NCI-H1048 (cell line): ENCODE data around the gene TPCN1.
"Not testable (repeated sequence)": the region's sequence is repeated elsewhere in the genome, so short reads cannot be mapped to it uniquely, and the experiment has no call there.

Experiments used
- DNase-seq: peaks from one replicate; lab custom pipeline; 2025; lab: John Stamatoyannopoulos, UW

The TPCN1 gene

DNA sequence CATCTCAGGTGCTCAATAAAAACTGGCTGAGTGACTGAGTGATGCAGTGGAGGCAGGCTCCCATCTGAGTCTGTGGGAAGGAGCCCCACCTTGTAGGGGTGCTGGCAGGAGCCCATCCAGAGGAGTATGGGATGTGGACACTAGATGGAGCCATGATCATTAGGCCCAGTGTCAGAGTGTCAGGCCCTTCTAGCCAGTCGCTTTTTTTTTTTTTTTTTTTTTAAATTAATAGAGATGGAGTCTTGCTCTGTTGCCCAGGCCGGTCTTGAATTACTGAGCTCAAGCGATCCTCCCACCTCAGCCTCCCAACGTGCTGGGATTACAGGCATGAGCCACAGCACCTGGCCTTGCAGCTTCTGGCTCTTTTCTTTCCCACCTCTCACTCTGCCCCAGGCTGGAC, 24.3 kb upstream of the TPCN1 start:
- DNase-seq: peak; percentile 20

DNA sequence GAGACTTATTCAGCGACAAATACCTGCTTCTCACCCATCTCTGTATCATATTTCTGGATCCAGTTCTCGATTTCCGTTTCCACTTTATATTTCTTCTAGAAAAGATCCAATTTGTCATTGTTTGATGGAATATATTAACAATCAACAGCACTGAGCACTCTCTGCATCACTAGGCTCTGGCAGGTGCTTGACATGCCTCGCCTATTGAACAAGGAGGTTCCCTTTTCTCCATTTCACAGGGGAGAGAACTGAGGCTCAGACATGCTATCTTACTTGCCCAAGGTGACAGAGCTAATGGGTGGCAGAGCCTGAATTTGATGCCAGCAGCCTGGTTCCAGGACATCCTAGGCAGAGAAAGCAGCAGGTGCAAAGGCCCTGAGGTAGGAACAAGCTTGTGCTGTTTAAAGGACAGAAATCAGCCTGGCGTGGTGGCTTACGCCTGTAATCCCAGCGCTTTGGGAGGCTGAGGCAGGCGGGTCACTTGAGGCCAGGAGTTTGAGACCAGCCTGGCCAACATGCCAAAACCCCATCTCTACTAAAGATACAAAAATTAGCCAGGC, 23.7 kb upstream of the TPCN1 start:
- no peak for DNase-seq

DNA sequence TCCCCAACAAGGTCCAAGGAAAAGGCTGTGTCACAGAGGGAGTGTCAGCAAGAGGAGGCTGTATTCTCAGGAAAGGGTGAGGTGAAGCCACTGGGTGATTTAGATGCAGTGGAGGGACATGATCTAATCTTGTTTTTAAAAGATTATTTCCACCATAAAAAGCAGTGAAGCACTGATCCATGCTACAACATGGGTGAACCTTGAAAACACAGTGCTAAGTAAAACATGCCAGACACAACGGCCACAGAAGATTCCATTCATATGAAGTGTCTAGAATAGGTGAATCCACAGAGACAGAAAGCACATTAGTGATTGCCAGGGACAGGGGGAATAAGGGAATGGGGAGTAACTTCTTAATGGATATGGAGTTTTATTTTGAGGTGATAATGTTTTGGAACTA, 23.0 kb upstream of the TPCN1 start:
- DNase-seq: no peak

DNA sequence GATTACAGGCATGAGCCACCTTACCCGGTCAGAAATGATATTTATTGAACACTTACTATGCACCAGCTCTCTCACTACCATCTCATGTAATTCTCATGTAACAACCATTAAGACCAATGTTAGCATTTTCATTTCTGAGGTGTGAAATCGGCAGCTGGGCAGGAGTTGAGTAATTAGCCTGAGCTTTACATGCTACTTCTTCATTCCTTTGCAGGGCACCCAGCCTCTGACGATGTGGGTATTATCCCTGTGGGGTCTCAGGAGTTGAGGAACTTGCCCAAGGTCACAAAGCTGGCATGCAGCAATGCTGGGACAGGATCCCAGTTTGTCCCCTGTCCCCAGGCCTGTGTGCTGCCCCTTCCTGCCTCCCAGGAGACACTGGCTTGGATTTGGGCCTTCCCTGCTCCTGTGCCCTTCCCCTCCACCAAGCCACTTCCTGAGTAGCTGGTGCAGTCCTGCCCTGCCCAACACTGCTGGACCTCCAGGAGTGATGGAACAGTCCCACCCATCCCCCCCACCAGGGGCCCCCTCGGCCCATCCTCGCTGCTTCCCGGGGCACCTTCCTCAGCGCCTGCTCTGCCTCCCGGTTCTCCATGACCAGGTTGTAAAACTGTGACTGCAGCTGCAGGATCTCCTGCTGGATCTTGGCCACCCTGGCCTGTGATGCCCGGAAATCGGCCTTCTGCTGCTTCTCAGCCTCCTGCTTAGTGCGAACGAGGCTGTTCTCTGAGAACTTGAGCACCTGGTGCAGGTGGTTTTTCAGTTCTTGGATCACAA, 21.1 kb upstream of the TPCN1 start:
- no peak for DNase-seq

DNA sequence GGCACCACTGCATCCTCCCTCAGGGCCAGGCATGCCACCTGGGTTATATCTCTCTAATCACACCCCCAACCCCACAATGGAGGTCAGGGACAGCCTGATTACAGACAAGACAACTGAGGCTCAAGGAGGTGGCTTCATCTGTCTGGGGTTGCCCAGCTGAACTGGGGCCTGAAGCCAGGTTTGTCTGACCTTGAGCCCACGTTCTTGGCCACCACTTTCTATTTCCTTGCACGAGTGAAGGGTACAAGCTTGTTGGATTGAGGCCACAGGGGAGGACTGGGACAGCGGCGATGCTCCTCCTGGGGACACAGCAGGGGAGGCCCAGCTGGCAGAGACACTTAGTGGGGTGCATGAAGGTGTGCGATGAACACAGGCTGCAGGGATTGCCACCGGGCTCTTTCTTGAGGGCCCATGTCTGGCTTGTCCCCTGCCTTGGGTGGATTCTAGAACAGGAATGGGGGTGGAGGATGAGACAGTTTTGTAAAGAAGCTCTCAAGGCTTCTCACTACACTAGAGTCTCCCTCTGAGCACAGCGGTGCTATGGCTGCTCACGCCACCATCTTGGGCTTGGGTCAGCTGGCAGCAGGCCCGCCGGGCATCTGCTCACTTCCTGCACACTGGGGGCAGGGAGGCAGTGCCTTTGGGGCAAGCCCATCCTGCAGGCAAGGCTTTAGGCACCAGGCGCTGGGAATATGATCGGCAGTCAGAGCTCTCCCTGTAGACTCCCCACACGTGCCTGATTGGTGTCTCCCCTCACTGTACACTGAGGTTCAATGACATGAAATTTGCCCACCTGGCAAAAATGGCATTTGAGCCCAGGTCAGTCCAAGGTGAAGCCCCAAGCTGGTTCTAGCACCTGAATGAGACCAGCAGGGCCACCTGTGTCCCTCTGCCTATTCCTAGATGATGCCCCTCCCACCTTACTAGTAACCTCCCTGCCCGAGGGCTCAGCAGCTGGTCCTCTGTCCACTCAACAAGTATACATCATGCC, 19.8 kb upstream of the TPCN1 start:
- no peak for DNase-seq

DNA sequence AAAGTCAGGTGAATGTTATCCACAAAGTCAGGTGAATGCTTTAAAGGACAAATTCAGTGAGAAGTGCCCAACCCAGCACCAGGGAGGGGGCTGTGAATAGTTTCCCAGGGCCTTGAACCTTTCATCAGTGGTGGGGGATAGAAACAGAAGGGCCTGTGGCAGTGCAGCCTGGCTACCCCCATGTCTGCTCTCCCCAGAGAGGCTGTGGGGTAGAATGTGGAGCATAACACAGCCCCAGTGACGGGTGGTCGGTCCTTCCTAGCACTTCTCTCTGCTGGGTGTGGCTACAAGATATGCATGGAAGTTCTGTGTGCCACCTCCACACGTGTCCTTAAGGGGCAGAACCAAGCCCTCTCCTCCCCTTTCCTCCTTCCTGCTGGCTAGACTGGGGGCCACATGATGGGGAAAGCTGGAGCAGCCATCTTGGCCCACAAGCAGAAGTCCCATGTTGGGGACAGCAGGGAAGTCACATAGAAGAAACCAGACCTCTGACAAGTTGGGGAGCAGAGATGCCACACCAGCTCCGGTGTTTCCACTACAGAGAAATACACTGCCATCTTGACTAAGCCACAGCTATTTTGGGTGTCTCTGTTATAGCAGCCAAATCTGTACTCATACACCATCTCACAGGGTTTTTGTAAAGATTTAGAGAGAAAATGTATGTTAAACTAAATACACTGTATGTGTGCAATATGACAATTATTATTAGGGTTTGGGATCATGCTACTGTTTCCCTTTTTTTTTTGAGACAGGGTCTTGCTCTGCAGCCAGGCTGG, 18.8 kb upstream of the TPCN1 start:
- no peak for DNase-seq

DNA sequence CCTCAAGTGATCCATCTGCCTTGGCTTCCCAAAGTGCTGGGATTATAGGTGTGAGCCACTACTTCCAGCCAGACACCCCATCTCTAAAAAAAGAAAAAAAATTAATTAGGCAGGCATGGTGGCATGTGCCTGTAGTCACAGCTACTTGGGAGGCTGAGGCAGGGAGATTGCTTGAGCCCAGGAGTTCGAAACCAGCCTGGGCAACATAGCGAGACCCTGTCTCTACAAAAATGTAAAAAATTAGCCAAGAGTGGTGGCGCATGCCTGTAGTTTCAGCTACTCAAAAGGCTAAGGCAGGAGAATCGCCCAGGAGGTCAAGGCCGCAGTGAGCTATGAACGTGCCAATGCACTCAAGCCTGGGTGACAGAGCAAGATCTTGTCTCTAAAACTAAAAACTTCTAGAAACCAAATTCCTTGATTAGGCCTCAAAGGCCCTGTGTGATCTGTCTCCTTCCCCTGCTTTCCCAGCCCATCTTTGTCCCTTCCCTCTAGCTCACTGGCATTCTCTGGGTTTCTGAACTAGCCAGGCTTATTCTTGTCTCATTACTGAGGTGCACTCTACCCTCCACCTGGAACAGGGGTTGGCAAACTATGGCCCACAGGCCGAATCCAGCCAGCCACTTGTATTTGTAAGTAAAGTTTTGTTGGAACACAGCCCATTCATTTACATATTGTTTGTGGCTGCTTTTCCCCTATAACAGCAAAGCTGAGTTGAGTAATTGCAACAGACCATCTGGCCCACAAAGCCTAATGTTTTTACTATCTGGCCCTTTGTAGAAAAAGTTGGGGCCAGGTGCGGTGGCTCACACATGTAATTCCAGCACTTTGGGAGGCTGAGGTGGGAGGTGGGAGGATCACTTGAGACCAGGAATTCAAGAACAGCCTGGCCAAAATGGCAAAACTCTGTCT, 17.2 kb upstream of the TPCN1 start:
- no peak for DNase-seq

DNA sequence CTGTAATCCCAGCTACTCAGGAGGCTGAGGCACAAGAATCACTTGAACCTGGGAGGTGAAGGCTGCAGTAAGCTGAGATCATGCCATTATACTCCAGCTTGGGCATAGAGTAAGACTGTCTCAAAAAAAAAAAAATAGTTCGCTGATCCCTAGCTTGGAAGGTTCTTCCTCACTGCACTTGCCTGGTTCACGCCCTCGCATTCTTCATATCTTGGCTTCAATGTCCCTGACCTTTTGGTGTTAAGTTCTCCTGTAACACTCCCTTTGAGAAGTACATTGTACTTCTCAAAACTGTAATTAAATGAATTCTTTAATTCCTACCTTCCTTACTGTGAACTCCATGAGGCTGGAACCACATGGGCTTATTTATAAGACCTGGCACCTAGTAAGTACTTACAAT, 16.5 kb upstream of the TPCN1 start:
- no peak for DNase-seq

DNA sequence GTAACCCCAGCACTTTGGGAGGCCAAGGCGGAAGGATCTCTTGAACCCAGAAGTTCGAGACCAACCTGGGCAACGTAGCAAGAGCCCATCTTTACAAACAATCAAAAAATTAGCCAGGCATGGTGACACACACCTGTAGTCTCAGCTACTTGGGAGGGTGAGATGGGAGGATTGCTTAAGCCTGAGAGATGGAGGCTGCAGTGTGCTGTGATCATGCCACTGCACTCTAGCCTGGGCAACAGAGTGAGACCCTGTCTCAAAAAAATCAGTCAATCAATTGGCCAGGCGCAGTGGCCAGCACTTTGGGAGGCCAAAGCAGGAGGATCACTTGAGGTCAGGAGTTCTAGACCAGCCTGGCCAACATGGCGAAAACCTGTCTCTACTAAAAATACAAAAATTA, 14.5 kb upstream of the TPCN1 start:
- DNase-seq: not testable (repeated sequence)

DNA sequence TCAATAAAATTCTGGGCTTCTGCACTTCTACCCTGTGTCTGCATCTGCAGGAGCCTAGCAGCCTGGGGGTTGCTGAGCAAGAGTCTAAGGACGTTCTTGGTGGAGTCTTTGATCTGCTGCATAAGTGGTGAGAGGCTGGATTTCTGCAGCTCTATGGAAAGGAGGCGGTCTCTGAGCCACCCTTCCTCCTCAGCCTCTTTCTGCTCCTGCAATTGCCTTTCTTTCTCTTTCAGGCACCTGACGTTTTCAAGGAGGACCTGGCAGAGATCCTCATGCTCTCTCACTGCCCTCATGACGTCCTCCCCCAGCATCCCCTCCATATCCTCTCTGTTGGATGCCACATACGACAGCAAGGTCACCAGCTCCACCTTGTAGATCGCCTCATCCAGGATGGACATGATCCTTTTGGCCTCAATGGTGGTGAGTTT, 13.6 kb upstream of the TPCN1 start:
- DNase-seq: no peak

DNA sequence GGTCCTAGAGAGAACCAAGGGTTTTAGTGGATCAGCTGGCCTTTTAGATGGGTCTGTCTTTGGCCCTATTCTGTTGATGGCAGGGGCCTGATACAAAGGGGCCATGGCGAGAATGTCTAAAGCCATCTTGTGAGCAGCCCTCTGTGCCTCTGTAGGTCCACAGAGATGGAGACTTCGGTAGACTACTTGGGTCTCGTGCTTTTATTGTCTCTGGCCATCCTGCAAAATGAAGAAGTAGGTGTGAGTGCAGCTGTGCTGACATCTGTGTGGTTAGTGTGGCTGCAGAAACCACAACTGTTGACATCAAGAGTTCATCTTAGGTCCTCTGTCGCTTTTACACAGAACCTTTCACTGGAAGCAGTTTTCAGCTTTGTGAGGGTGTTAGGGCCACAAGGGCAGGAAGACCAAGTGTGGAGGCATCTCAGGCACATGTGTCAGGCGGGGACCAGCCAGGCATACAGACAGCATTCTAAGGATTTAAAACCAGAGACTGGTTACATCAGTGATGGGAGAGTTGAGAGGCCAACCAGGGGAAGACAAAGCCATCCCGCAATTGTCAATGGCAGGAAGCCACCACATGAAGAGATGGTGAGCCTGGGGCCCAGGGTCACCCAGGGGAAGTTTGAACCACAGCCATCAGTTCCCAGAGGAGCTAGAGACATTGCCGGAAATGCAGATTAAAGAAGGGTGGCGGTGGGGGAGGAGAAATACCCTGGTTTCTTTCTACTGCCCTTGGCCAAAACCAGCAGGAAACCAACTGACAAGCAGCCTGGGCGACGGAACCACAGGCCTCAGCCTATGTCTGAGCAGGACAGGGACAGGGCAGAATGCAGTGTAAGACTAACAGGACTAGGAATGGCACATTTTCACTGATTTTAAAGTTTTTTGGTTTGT, 13.0 kb upstream of the TPCN1 start:
- DNase-seq: no peak

DNA sequence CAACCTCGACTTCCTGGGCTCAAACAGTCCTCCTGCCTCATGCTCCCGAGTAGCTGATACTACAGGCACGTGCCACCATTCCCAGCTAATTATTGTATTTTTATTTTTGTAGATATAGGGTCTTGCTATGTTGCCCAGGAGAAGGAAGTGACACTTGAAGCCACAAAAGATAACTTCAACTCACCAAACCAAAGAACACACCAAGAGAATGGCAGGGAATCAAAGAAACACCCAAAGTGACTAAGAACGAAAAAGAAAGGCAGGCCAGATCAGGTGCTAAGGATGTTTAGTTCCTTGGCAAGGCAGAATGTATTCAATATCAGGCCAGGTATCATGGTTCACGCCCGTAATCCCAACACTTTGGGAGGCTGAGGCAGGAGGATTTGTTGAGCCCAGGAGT, 10.1 kb upstream of the TPCN1 start:
- no peak for DNase-seq

DNA sequence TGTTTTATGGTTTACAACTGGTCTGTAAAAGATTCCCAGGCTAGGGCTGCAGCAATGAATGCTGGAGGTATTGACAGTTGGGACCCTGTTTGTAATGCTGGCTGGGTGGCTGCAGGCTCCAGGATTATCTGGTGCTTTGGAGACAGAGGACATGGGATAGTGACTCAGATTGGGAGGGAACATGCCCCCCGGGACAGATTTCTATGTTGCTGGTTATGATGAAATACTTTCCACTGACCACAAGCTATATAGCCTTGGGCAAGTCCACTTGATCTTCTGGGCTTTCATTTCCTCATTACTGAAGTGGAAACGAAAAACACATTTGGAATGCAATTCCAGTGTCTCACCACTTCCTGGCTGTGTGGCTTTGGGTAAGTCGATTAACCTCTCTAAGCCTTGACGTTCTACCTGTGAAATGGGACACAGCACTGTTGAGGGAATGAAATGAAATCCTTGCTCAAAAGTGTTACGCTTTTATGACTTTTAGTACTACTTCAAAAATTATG, 6.3 kb upstream of the TPCN1 start:
- DNase-seq: no peak

DNA sequence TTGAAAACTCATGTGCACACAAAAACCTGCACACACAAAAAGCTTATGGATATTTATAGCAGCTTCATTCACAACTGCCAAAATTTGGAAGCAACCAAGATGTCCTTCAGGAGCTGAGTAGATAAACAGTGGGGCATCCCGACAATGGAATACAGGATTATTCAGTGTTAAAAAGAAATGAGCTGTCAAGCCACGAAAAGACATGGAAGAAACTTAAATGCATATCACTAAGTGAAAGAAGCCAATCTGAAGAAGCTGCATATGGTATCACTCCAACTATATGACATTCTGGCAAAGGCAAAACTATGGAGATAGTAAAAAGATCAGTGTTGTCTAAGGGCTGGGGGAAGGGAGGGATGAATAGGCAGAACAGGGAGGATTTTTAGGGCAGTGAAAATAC, 5.2 kb upstream of the TPCN1 start:
- DNase-seq: no peak

DNA sequence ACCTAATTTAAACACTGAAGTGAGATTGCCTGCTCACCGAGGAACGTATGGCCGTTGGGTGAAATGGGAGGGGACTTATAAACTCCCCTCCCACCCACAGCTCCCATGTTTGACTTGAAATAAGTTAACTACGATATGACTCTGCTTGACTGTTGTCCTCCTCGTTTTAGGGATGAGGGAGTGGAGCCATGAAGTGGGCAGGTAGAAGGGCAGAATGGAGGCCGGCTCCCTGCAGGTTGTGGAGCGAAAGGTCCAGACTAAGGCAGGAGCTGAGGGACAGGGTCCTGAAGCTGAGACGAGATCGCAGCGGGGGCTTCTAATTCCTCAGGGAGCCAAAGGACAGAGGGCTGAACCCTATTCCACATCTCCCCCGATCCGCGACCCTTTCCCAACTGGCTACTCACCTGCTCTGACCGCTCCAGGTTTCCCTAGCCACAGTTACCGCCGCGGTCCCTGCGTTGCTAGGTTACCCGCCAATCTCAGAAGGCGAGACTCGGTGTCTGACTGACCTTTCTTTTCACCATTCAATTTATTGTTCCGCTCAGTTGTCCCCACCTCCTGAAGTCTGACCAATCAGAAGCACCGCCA, 577 bp upstream of the TPCN1 start:
- no peak for DNase-seq

DNA sequence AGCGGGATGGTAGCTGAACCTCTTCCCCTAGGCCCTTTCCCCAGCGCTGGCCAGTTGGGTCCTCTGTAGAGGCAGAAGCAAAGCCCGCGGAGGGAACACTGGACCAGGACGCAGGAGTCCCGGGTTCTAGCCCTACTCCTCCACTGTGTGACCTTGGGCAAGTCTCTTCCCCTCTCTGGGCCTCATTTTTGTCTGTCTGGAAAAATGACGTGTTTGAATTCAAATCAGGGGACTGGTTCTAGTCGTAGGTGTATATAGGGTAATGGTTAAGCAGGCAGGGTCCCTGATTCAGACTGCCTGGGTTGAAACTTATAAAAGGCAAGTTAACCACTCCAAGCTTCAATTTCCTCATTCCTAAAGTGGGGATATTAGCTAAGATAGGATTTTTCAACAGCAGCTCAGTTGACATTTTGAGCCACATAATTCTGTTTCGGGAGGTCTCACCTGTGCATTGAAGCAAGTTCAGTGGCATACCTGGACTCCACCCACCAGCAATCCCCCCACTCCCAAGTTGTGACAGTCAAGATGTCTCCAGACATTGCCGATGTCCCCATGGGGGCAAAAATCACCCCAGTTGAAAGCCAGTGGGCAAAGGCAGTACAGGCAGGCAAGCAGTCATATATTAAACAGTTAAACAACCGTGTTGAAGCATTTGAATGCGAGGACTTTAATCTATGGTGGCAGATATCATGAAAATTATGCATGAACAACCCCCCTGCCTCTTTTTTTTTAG, 899 bp downstream of the TPCN1 start:
- DNase-seq: no peak

DNA sequence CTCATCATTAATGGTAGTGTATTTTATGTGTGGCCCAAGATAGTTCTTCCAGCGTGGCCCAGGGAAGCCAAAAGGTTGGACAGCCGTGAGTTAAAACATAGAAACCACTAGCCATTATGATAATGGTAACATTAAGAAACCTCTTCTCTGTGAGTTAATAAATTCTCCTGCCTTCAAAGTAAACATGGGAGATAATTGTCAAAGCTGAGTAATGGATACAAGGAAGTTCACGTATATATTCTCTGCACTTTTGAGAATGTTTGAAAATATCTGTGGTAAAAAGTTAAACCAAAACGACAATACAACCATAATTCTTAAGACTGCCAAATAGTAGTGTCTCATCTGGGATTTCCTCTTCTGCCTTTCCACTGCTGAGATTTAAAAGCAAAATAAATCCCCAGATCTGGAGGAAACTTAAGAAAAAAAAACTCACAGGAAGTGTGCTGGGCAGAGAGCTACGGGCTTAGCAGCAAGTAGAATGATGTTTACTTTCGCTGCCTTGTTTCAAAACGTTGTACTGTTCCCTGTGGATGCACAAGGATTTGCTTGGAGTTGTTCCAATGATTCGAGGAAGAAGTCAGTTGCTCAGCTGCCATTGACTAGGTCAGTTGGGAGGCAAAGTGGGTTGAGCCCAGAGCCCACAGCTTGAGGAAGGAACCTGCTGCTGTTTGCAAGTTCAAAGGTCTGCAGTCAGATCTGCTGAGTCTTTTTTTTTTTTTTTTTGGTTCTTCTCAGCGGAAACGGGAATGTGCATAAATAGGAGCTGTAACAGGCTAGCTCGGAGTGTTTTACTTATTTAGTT, 1.7 kb downstream of the TPCN1 start:
- DNase-seq: no peak

DNA sequence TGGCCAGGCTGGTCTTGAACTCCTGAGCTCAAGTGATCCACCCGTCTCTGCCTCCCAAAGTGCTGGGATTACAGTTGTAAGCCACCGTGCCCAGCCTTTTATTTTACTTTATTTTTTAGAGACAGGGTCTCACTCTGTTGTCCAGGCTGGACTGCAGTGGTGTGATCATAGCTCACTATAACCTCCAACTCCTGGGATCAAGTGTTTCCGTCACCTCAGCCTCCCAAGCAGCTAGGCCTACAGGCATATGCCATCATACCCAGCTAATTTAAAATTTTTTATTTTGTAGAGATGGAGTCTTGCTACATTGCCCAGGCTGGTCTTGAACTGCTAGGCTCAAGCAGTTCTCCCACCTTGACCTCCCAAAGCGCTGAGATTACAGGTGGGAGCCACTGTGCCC, 3.7 kb downstream of the TPCN1 start:
- no peak for DNase-seq
